PC-9 (cell line): ENCODE measurements around the gene GPR150. TPM values are rescaled to one million over a fixed set of nuclear protein-coding genes. Genes with fewer than 3 reads are reported as not detected.

Source experiments
- BruUV-seq: library from RNA; stranded (reverse); fragments of 400-500 nt; replicated peaks from 2 replicates; lab custom pipeline; 2021; lab: Mats Ljungman, UMichigan
- CTCF ChIA-PET: fragments of 300-600 bp; sonication (Branson Sonifier 250); formaldehyde crosslinking; loops from one replicate; lab custom pipeline; 2022; ENCODE audit warnings: antibody characterized with exemption; lab: Charles Lee
- POLR2A ChIA-PET: fragments of 300-600 bp; sonication (Branson Sonifier 250); formaldehyde crosslinking; loops from one replicate; lab custom pipeline; 2022; ENCODE audit warnings: antibody characterized with exemption; ENCODE audit not compliant: unreplicated experiment; lab: Charles Lee
- DNase-seq, 2 experiments: peaks; one replicate each; pipeline versions ENCODE4 v3.0.0 to v3.0.0-alpha.2; 2015 to 2022; ENCODE audit warnings: mixed read lengths in 1 of 2
- H2AFZ ChIP-seq: fragments of 200-600 bp; sonication (generic); 2 replicates; pipeline ENCODE4 v1.8.1; 2017; ENCODE audit warnings: antibody characterized with exemption
- H3F3A ChIP-seq: fragments of 200-600 bp; sonication (generic); 2 replicates; pipeline ENCODE4 v1.8.1; 2017; ENCODE audit warnings: antibody characterized with exemption, mild to moderate bottlenecking, low read depth; ENCODE audit not compliant: insufficient read depth
- H3K27ac ChIP-seq: fragments of 200-600 bp; sonication (generic); 2 replicates; pipeline ENCODE4 v1.6.1; 2016; ENCODE audit warnings: mixed run types
- H3K27me3 ChIP-seq: fragments of 200-600 bp; sonication (generic); 2 replicates; pipeline ENCODE4 v1.6.1; 2016; ENCODE audit warnings: low read depth, mixed run types; ENCODE audit not compliant: insufficient read depth
- H3K36me3 ChIP-seq: fragments of 200-600 bp; sonication (generic); 2 replicates; pipeline ENCODE4 v1.6.1; 2016; ENCODE audit warnings: low read depth, mixed run types
- H3K4me1 ChIP-seq: fragments of 200-600 bp; sonication (generic); replicated peaks from 2 replicates; pipeline ENCODE4 v1.6.1; 2016; ENCODE audit warnings: mixed run types; ENCODE audit not compliant: insufficient read depth
- H3K4me2 ChIP-seq: fragments of 200-600 bp; sonication (generic); 2 replicates; pipeline ENCODE4 v1.6.1; 2017; ENCODE audit warnings: mixed run types
- H3K4me3 ChIP-seq: fragments of 200-600 bp; sonication (generic); 2 replicates; pipeline ENCODE4 v1.6.1; 2016; ENCODE audit warnings: mixed run types
- H3K79me2 ChIP-seq: fragments of 200-600 bp; sonication (generic); 2 replicates; pipeline ENCODE4 v1.6.1; 2017; ENCODE audit warnings: low read depth, mixed run types
- H3K9me2 ChIP-seq: fragments of 200-600 bp; sonication (generic); 2 replicates; pipeline ENCODE4 v1.8.1; 2017; ENCODE audit warnings: mild to moderate bottlenecking; ENCODE audit not compliant: insufficient read depth
- H3K9me3 ChIP-seq: fragments of 200-600 bp; sonication (generic); 2 replicates; pipeline ENCODE4 v1.8.1; 2016; ENCODE audit warnings: low read depth; ENCODE audit not compliant: insufficient read depth
- H4K20me1 ChIP-seq: fragments of 200-600 bp; sonication (generic); 2 replicates; pipeline ENCODE4 v1.8.1; 2017; ENCODE audit not compliant: insufficient read depth
- EZH2 ChIP-seq: fragments of 200-600 bp; sonication (generic); IDR thresholded peaks from 2 replicates; pipeline ENCODE4 v1.8.0; 2017; ENCODE audit warnings: antibody characterized with exemption, low read depth
- intact Hi-C: fragments of 100-400 bp; cut with micrococcal nuclease; formaldehyde crosslinking; loops from one replicate; pipeline ENCODE4 v1.10.0; 2022; ENCODE audit not compliant: unreplicated experiment
- total RNA-seq: library from RNA; stranded (reverse); gene quantifications from 2 replicates; pipeline ENCODE4 v1.2.3, GENCODE V29; 2021
- TF ChIP-seq, protein P1 (sequence below): fragments of 200-600 bp; sonication (generic); conservative IDR thresholded peaks from 2 replicates; pipeline ENCODE4 v1.6.1; 2017; ENCODE audit warnings: mixed run types, antibody characterized with exemption, mild to moderate bottlenecking, moderate library complexity

Gene GPR150
- total RNA-seq, 1 experiment from 2014 or later, result 0.17 TPM

DNA sequence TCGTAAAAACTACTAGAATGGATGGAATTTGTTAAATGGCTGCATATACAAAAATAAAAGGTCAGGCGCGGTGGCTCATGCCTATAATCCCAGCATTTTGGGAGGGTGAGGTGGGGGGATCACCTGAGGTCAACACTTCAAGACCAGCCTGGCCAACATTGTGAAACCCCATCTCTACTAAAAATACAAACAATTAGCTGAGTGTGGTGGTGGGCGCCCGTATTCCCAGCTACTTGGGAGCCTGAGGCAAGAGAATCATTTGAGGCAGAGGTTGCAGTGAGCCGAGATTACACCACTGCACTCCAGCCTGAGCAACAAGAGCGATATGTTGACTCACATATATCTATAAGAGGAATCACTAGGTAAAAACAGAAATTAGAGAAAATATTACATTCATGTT is 9.3 kb upstream of the GPR150 start:
- POLR2A ChIA-PET, result no interaction called here

GRCh38 chr5:95611396-95611795 is 8.5 kb upstream of the GPR150 start:
- H4K20me1 ChIP-seq, result no peaks in the 10 kb centered on the region
- no peak overlapping the region for H3K4me2 ChIP-seq
- no peak overlapping the region for H3K4me3 ChIP-seq
- no peak overlapping the region for H2AFZ ChIP-seq
- intact Hi-C loops, result loop anchor here (10.0 kb wide), 1 partner anchor 327 kb away; the partner anchor contains the start of gene MCTP1
- 0 out of 2 replicates have a peak, but pooled peaks cover 3% of the 10 kb centered on the region for H3K9me2 ChIP-seq
- H3K79me2 ChIP-seq, result no peaks in the 10 kb centered on the region
- BruUV-seq, result no TSS peak
- no peaks in the 10 kb centered on the region for H3K4me1 ChIP-seq
- H3K9me3 ChIP-seq, result peaks cover 10% of the 10 kb centered on the region; the same call in 1 of the 2 replicates
- H3K27me3 ChIP-seq, result no peaks in the 10 kb centered on the region
- TF ChIP-seq, protein P1, sequence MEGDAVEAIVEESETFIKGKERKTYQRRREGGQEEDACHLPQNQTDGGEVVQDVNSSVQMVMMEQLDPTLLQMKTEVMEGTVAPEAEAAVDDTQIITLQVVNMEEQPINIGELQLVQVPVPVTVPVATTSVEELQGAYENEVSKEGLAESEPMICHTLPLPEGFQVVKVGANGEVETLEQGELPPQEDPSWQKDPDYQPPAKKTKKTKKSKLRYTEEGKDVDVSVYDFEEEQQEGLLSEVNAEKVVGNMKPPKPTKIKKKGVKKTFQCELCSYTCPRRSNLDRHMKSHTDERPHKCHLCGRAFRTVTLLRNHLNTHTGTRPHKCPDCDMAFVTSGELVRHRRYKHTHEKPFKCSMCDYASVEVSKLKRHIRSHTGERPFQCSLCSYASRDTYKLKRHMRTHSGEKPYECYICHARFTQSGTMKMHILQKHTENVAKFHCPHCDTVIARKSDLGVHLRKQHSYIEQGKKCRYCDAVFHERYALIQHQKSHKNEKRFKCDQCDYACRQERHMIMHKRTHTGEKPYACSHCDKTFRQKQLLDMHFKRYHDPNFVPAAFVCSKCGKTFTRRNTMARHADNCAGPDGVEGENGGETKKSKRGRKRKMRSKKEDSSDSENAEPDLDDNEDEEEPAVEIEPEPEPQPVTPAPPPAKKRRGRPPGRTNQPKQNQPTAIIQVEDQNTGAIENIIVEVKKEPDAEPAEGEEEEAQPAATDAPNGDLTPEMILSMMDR, result no peak
- no peak for TF ChIP-seq EZH2
- DNase-seq, result no peak
- ChIA-PET CTCF (no interaction called here), POLR2A (no interaction called here)
- H3F3A ChIP-seq, result no peaks in the 10 kb centered on the region
- H3K27ac ChIP-seq, result no peak overlapping the region
- H3K36me3 ChIP-seq, result no peaks in the 10 kb centered on the region

More for the DNA sequence above, 9.3 kb upstream of the GPR150 start:
- Histone ChIP-seq H3K4me1 (no peaks in the 10 kb centered on the region), H2AFZ (no peak overlapping the region), H3K9me2 (0 out of 2 replicates have a peak, but pooled peaks cover 3% of the 10 kb centered on the region), H3K27ac (no peak overlapping the region), H3K79me2 (no peaks in the 10 kb centered on the region), H3K4me3 (no peak overlapping the region), H3K36me3 (no peaks in the 10 kb centered on the region), H3K27me3 (no peaks in the 10 kb centered on the region), H3F3A (no peaks in the 10 kb centered on the region), H3K9me3 (peaks cover 10% of the 10 kb centered on the region; the same call in 1 of the 2 replicates), H4K20me1 (no peaks in the 10 kb centered on the region), H3K4me2 (no peak overlapping the region)
- intact Hi-C loops, result loop anchor here (10.0 kb wide), 1 partner anchor 326 kb away; the partner anchor contains the start of gene MCTP1
- no TSS peak for BruUV-seq
- no peak for DNase-seq
- no peak for TF ChIP-seq EZH2
- TF ChIP-seq, protein P1, result no peak
- CTCF ChIA-PET, result no interaction called here

GRCh38 chr5:95613514-95613913 is 6.4 kb upstream of the GPR150 start:
- TF ChIP-seq EZH2, result no peak
- TF ChIP-seq, protein P1, result no peak
- no peaks in the 10 kb centered on the region for H3K79me2 ChIP-seq
- H2AFZ ChIP-seq, result no peak overlapping the region
- no peak overlapping the region for H3K4me3 ChIP-seq
- ChIA-PET CTCF (no interaction called here), POLR2A (no interaction called here)
- intact Hi-C loops, result loop anchor here (10.0 kb wide), 1 partner anchor 329 kb away; the partner anchor contains the start of gene MCTP1
- BruUV-seq, result no TSS peak
- no peak for DNase-seq
- no peaks in the 10 kb centered on the region for H3K9me2 ChIP-seq
- no peaks in the 10 kb centered on the region for H3K4me1 ChIP-seq
- no peaks in the 10 kb centered on the region for H3F3A ChIP-seq
- peaks cover 10% of the 10 kb centered on the region; the same call in 1 of the 2 replicates for H3K9me3 ChIP-seq
- no peaks in the 10 kb centered on the region for H3K27me3 ChIP-seq
- no peak overlapping the region for H3K4me2 ChIP-seq
- no peaks in the 10 kb centered on the region for H4K20me1 ChIP-seq
- H3K36me3 ChIP-seq, result no peaks in the 10 kb centered on the region
- no peak overlapping the region for H3K27ac ChIP-seq
